Measurements from ENCODE around the gene FADS2.

DNA sequence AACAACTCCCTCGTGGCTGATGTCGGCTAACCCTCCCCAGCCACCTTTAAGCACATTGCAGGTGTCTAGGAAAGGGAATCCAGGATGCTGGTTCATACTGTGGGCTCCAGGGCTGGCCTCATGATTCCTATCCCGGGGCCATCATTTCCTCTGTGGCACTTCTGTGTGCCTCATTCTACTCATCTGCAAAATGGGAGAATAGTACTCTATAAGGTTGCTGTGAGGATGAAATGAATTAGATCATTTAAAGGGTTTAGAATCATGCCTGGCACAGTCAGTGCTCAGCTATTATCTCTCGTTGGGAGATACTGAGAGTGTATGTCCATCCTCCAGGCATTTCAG, 67.6 kb downstream of the FADS2 start:
- TF ChIP-seq, protein P1, sequence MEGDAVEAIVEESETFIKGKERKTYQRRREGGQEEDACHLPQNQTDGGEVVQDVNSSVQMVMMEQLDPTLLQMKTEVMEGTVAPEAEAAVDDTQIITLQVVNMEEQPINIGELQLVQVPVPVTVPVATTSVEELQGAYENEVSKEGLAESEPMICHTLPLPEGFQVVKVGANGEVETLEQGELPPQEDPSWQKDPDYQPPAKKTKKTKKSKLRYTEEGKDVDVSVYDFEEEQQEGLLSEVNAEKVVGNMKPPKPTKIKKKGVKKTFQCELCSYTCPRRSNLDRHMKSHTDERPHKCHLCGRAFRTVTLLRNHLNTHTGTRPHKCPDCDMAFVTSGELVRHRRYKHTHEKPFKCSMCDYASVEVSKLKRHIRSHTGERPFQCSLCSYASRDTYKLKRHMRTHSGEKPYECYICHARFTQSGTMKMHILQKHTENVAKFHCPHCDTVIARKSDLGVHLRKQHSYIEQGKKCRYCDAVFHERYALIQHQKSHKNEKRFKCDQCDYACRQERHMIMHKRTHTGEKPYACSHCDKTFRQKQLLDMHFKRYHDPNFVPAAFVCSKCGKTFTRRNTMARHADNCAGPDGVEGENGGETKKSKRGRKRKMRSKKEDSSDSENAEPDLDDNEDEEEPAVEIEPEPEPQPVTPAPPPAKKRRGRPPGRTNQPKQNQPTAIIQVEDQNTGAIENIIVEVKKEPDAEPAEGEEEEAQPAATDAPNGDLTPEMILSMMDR (IDR thresholded peaks at IDR 0.05), result no peak
- TF ChIP-seq POLR2A (IDR thresholded peaks at IDR 0.05), result no peak
